ENCODE results near the gene ACOX3.

The ACOX3 gene

GRCh38 chr4:8348071-8348470 lies 92.5 kb downstream of the ACOX3 start:
- TF ChIP-seq, protein P1, sequence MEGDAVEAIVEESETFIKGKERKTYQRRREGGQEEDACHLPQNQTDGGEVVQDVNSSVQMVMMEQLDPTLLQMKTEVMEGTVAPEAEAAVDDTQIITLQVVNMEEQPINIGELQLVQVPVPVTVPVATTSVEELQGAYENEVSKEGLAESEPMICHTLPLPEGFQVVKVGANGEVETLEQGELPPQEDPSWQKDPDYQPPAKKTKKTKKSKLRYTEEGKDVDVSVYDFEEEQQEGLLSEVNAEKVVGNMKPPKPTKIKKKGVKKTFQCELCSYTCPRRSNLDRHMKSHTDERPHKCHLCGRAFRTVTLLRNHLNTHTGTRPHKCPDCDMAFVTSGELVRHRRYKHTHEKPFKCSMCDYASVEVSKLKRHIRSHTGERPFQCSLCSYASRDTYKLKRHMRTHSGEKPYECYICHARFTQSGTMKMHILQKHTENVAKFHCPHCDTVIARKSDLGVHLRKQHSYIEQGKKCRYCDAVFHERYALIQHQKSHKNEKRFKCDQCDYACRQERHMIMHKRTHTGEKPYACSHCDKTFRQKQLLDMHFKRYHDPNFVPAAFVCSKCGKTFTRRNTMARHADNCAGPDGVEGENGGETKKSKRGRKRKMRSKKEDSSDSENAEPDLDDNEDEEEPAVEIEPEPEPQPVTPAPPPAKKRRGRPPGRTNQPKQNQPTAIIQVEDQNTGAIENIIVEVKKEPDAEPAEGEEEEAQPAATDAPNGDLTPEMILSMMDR (IDR thresholded peaks at IDR 0.05; ENCODE audit: borderline replicate concordance, insufficient read depth, low read depth, low read length): no peak
- H3K4me3 ChIP-seq (ENCODE audit: low read depth, low read length): no peak overlapping the region

DNA sequence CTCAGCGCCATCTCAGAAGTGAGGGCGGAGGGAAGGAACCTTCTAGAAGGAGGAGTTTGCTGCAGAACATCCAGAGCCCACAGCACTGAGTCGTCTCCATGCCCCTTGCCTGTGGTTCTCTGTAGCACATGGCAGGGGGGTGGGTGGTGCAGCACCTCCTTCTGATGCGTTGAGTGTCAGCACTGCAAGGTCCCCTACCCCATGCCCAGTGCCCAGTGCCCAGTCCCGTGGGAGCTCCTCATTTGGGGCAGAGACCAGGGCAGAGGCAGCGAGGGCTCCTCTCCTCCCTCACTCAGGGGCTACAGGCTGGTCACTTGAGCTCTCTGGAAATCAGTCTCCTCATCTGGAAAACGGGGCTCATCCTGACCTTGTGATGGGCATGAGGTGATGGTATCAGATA lies 92.9 kb downstream of the ACOX3 start:
- no peak overlapping the region for H3K4me3 ChIP-seq (ENCODE audit: low read depth, low read length)
- TF ChIP-seq, protein P1 (IDR thresholded peaks at IDR 0.05; ENCODE audit: borderline replicate concordance, insufficient read depth, low read depth, low read length): no peak

DNA sequence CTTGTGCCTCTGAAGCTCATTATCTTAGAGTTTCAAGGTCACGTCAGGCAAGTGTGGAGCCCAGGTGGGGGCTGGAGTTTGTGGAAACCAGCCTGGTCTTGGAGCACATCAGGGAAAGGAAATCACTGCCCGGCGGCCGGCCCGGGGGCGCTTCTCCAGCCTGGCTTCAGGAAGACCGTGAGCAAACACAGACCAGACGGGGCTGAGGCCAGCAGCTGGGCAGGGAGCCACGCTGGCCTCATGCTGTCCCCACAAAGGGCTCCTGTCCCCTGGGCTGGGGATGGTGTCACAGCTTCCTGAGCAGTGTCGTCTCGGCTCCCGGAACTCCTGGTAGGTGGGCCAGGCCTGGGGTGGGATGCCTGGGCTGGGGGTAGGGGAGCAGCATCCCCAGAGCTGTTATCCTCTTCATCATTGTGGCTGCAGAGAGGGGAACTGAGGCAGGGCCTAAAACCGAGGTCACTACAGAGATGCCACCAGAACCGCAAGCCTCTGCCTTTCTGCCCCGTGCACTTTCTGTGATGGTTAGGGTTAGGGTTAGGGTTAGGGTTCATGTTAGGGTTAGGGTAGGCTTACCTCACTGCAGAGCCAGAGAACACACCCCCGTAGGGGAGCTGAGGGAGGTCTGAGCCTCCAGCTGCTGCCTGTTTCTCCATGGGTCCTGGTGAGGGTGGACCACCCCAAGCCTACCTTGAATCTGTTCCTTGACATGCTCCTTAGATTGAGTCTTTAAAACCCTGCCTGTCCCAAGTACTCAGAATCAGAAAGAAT lies 93.5 kb downstream of the ACOX3 start:
- TF ChIP-seq, protein P1 (IDR thresholded peaks at IDR 0.05; ENCODE audit: borderline replicate concordance, insufficient read depth, low read depth, low read length): no peak
- H3K4me3 ChIP-seq (ENCODE audit: low read depth, low read length): no peak overlapping the region

DNA sequence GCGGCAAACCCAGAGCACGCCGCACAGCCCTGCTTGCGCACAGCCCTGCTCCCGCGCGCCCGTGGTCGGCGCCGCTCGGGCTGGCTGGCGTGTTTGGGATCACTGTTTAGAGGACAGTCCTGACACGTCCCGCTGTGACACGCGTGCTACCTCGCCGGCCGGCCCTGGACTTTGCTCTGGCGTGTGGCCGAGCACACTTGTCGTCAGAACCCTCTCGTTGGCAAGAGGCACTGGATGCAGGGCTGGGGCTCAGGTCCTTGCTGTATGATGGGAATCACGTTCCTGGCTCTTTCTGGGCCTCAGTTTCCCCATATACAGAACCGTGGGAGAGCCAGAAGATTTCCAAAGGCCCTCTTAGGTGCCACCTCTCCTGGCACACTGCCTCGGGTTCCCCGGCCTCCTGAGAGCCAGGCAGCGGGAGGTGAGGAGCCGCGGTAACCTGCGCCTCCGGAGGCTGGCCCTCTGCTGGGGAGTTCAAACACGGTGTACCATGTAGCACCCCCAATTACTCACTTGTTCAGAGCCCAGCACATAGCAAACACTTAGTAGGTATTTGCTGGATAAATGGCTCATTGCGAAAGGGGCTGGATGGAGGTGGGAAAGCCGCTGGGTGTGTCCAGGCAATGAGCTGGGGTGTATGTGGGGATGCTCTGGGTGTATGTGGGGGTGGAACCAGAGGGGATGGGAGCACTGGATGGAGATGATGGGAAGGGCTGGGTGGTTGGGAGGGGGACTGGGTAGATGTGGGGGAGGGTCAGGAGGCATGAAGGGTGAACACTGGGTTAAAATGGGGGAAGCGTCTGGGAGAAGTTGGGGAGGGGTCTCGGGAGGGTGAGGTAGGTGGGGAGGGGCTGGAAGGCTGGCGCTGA lies 94.3 kb downstream of the ACOX3 start:
- TF ChIP-seq, protein P1 (IDR thresholded peaks at IDR 0.05; ENCODE audit: borderline replicate concordance, insufficient read depth, low read depth, low read length): no peak
- H3K4me3 ChIP-seq (ENCODE audit: low read depth, low read length): no peak overlapping the region

- H3K4me3 ChIP-seq (ENCODE audit: low read depth, low read length): no peak overlapping the region
- TF ChIP-seq, protein P1 (IDR thresholded peaks at IDR 0.05; ENCODE audit: borderline replicate concordance, insufficient read depth, low read depth, low read length): no peak
Measured at GRCh38 chr4:8345053-8345945, 95.2 kb downstream of the ACOX3 start.

GRCh38 chr4:8344377-8344776 lies 96.1 kb downstream of the ACOX3 start:
- TF ChIP-seq, protein P1 (IDR thresholded peaks at IDR 0.05; ENCODE audit: borderline replicate concordance, insufficient read depth, low read depth, low read length): no peak
- no peak overlapping the region for H3K4me3 ChIP-seq (ENCODE audit: low read depth, low read length)
